BLaER1 treated with 17β-estradiol and CSF1 and Interleukin-3, amounts not matched to agents 10 nM and 100 nM (cell line): Measurements from ENCODE around the gene BCL11B.
A peak's percentile ranks its signal among the peaks of the same experiment; 100 is the strongest.

ENCODE experiments used
- H3K27ac ChIP-seq, 11 experiments: shearing (Covaris generic); formaldehyde crosslinking; 2 replicates each; pipeline ENCODE4 v1.8.1; 2022
- H3K27me3 ChIP-seq, 11 experiments: shearing (Covaris generic); formaldehyde crosslinking; 2 replicates each; pipeline ENCODE4 v1.8.1; 2022
- H3K36me3 ChIP-seq, 11 experiments: shearing (Covaris generic); formaldehyde crosslinking; 2 replicates each; pipeline ENCODE4 v1.8.1; 2022
- H3K4me1 ChIP-seq, 10 experiments: shearing (Covaris generic); formaldehyde crosslinking; 2 replicates each; pipeline ENCODE4 v1.8.1; 2022
- H3K4me2 ChIP-seq, 11 experiments: shearing (Covaris generic); formaldehyde crosslinking; 2 replicates each; pipeline ENCODE4 v1.8.1; 2022
- H3K4me3 ChIP-seq, 10 experiments: shearing (Covaris generic); formaldehyde crosslinking; 2 replicates each; pipeline ENCODE4 v1.8.1; 2022
- H3K9ac ChIP-seq, 11 experiments: shearing (Covaris generic); formaldehyde crosslinking; 2 replicates each; pipeline ENCODE4 v1.8.1; 2022
- H3K9me3 ChIP-seq, 11 experiments: shearing (Covaris generic); formaldehyde crosslinking; replicated peaks in 1 of 11; 2 replicates each; pipeline ENCODE4 v1.8.1; 2022
- H4K20me1 ChIP-seq, 11 experiments: shearing (Covaris generic); formaldehyde crosslinking; 2 replicates each; pipeline ENCODE4 v1.8.1; 2022
- Cebpa-rat ChIP-seq, 11 experiments: shearing (Covaris generic); IDR thresholded peaks; 2 replicates each; pipeline ENCODE4 v1.8.1; 2022

BCL11B gene

DNA sequence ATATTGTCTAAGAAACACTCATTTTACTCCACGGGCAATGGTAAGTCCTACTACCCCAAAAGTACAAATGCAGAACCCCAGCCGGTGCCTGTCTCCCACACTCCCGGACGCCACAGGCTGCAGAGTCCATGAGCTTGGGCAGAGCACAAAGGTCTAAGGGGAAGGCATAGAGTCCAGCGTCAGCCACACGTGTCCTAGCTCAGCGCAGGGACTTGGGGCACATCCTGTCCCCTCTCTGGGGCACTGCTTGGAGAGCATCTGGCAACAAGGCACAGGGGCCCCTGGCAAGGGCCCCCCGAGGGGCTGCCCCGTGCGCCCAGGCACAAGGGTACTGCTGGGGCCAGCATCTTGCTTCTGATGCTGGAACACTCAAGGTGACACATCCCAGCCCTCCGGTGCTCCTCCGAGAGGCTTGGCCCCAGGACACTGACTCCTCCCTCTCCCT is 58.4 kb downstream of the BCL11B start:
- Histone ChIP-seq H3K27me3 (no peaks in the 10 kb centered on the region), H3K4me2 (peak overlapping the region in 1 of 11 experiments; percentile 12; a peak in 1 of 22 replicates), H3K36me3 (0 out of 22 replicates have a peak, but pooled peaks cover 0 to 7% (median 0%) of the 10 kb centered on the region in 11 experiments), H3K27ac (no peak overlapping the region), H3K9me3 (no peaks in the 10 kb centered on the region), H3K9ac (no peak overlapping the region), H3K4me1 (peaks cover 0 to 47% (median 25%) of the 10 kb centered on the region in 10 experiments; a peak in 18 of 20 replicates), H3K4me3 (no peak overlapping the region), H4K20me1 (peaks cover 0 to 93% (median 19%) of the 10 kb centered on the region in 11 experiments; a peak in 13 of 22 replicates)
- TF ChIP-seq Cebpa-rat (IDR thresholded peaks at IDR 0.05): no peak

DNA sequence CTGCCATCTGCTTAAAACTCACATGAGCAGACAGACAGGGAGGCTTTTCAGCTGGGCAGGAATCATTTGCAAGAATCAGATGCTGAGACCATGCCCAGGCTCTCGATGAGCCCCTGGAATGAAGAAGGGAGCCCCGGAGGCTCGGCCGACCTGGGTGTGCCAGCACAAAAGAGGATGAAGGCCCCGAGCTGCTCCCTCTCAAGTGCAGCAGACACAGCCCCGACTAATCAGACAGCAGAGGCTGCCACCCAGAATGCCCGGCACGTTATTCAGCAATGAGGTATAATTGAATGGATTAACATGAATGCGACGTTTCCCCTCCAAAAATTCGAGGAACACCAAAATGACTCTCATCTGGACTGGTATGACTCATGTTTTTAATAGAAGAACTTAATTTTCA is 58.9 kb downstream of the BCL11B start:
- no peak overlapping the region for H3K4me2 ChIP-seq
- H3K27ac ChIP-seq: no peak overlapping the region
- H4K20me1 ChIP-seq: peaks cover 0 to 97% (median 19%) of the 10 kb centered on the region in 11 experiments; a peak in 13 of 22 replicates
- H3K9ac ChIP-seq: no peak overlapping the region
- H3K4me3 ChIP-seq: no peak overlapping the region
- no peaks in the 10 kb centered on the region for H3K9me3 ChIP-seq
- no peak for TF ChIP-seq Cebpa-rat (IDR thresholded peaks at IDR 0.05)
- H3K4me1 ChIP-seq: peaks cover 0 to 48% (median 25%) of the 10 kb centered on the region in 10 experiments; a peak in 18 of 20 replicates
- no peaks in the 10 kb centered on the region for H3K27me3 ChIP-seq
- H3K36me3 ChIP-seq: 0 out of 22 replicates have a peak, but pooled peaks cover 0 to 7% (median 0%) of the 10 kb centered on the region in 11 experiments

DNA sequence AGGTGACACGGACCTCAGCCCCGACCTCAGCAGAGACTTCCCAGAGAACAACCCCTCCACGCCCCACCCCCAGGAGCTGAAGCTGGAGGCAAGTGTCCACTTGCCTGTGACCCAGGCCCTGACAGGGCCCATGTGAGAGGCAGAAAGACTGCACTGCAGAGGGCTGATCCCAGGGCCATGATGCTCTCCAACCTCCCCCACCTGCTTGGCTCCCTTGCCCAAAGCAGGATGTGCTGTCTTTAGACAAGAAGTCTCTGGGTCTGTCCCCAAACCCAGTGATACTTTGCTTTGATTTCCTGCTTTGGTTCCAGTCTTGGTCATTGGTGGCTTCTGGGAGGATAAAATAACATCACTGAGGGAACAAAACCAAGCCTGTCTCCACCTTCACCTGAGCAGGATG is 59.4 kb downstream of the BCL11B start:
- H3K27me3 ChIP-seq: no peaks in the 10 kb centered on the region
- H4K20me1 ChIP-seq: peaks cover 0 to 99% (median 19%) of the 10 kb centered on the region in 11 experiments; a peak in 13 of 22 replicates
- no peak overlapping the region for H3K27ac ChIP-seq

DNA sequence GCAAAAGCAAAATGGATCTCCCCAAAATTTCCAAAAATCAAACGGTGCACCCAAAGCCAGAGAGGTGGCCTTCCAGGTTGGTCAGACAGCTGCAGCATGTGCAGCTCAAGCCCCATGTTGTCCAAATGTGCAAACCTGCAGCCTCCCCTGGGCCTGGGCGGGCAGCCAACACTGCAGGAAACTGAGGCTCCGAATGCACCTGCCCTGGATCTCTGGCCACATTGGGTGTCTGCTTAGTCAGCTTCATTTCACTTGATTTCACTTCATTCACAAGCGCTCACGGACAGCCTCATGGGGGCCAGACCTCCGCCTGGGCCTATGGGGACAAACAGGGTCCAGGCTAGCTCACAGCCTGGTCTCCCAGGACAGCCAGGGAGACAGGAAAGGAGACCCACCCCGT is 59.8 kb downstream of the BCL11B start:
- TF ChIP-seq Cebpa-rat (IDR thresholded peaks at IDR 0.05): no peak
- peaks cover 0 to 99% (median 18%) of the 10 kb centered on the region in 11 experiments; a peak in 13 of 22 replicates for H4K20me1 ChIP-seq
- no peak overlapping the region for H3K4me3 ChIP-seq
- no peak overlapping the region; a peak in 1 of 22 replicates for H3K4me2 ChIP-seq
- peaks cover 0 to 50% (median 25%) of the 10 kb centered on the region in 10 experiments; a peak in 18 of 20 replicates for H3K4me1 ChIP-seq
- no peaks in the 10 kb centered on the region for H3K27me3 ChIP-seq
- 0 out of 22 replicates have a peak, but pooled peaks cover 0 to 7% (median 0%) of the 10 kb centered on the region in 11 experiments for H3K36me3 ChIP-seq
- H3K9ac ChIP-seq: no peak overlapping the region
- no peaks in the 10 kb centered on the region for H3K9me3 ChIP-seq
- H3K27ac ChIP-seq: no peak overlapping the region

More for the DNA sequence above, 59.4 kb downstream of the BCL11B start:
- no peak for TF ChIP-seq Cebpa-rat (IDR thresholded peaks at IDR 0.05)
- no peak overlapping the region for H3K4me2 ChIP-seq
- H3K9me3 ChIP-seq: no peaks in the 10 kb centered on the region
- 0 out of 22 replicates have a peak, but pooled peaks cover 0 to 7% (median 0%) of the 10 kb centered on the region in 11 experiments for H3K36me3 ChIP-seq
- peaks cover 0 to 50% (median 25%) of the 10 kb centered on the region in 10 experiments; a peak in 18 of 20 replicates for H3K4me1 ChIP-seq
- no peak overlapping the region for H3K4me3 ChIP-seq
- H3K9ac ChIP-seq: no peak overlapping the region

DNA sequence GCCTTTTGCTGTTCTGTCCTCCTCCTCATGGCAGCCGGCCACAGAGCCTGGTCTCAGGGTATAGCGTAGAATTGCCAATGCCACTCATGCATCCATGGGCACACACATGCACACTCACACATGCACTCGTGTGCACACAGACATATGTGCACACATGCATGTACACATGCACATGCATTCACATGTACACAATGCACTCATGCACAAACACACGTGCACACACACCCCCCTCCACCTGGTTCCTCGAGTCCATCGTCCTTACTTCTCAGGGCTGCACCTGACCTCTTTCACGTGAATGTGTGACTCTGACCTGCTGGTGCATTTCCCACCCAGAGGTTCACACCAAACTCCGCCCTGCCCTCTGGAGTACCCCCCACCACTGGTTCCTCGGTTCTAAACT is 60.6 kb downstream of the BCL11B start:
- Histone ChIP-seq H3K9ac (no peak overlapping the region), H3K27me3 (no peaks in the 10 kb centered on the region), H3K36me3 (0 out of 22 replicates have a peak, but pooled peaks cover 0 to 7% (median 0%) of the 10 kb centered on the region in 11 experiments), H3K27ac (no peak overlapping the region), H3K9me3 (no peaks in the 10 kb centered on the region), H3K4me3 (no peak overlapping the region), H3K4me1 (peaks cover 0 to 50% (median 25%) of the 10 kb centered on the region in 10 experiments; a peak in 18 of 20 replicates), H4K20me1 (peaks cover 0 to 96% (median 16%) of the 10 kb centered on the region in 11 experiments; a peak in 13 of 22 replicates), H3K4me2 (peak overlapping the region in 8 of 11 experiments; percentile 46 to 71 (median 62); a peak in 13 of 22 replicates)
- TF ChIP-seq Cebpa-rat (IDR thresholded peaks at IDR 0.05): no peak

DNA sequence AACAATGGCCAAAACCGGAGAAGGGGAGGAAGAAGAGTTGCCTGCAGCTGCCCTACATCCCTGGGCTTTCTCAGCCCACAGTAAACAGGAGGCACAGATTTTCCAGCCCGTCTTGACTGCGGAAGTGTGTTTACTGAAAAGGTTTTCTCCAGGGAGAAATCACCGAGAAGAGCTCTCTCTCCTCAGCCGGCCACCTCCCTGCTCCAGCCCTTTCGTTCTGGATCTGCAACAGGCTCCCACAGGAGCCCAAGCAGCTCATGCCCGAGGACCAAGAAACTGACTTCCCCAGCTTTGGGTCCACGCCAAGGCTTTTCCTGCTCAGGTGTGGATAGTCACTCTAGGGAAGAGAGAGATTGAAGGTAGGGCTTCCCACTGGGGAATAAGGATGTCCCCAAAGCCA is 61.7 kb downstream of the BCL11B start:
- no peak for TF ChIP-seq Cebpa-rat (IDR thresholded peaks at IDR 0.05)
- Histone ChIP-seq H3K9me3 (no peaks in the 10 kb centered on the region), H3K4me1 (peaks cover 0 to 50% (median 25%) of the 10 kb centered on the region in 10 experiments; a peak in 18 of 20 replicates), H3K4me3 (no peak overlapping the region), H4K20me1 (peaks cover 0 to 94% (median 15%) of the 10 kb centered on the region in 11 experiments; a peak in 13 of 22 replicates), H3K36me3 (peaks cover 0 to 7% (median 0%) of the 10 kb centered on the region in 11 experiments; a peak in 1 of 22 replicates), H3K4me2 (peak overlapping the region; percentile 1 to 71 (median 61); a peak in 19 of 22 replicates), H3K27ac (no peak overlapping the region), H3K27me3 (no peaks in the 10 kb centered on the region), H3K9ac (no peak overlapping the region)

DNA sequence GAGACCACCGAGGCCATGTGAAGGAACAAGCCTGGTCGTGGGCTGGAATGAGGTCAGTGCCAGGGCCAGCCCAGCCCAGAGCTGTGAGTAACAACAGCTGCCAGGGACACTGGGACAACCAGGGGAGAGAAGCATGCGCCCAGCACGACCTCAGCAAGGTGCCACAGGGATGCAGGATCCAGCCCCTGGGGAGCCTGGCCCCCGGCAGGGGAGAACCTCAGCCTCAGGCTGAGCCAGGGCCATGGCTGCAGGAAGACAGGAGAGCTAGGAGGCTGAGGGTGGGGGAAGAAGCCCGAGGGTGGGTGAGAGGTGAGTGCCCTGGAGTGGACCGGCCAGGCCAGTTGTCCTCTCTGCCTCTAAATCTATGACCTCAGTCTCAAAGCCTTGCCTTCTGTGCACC is 62.6 kb downstream of the BCL11B start:
- no peaks in the 10 kb centered on the region for H3K27me3 ChIP-seq
- H3K9ac ChIP-seq: 0 out of 22 replicates have a peak overlapping the region, but pooled peaks of 1 of the 11 experiments have one; percentile 25
- peaks cover 0 to 94% (median 15%) of the 10 kb centered on the region in 11 experiments; a peak in 13 of 22 replicates for H4K20me1 ChIP-seq
- peak overlapping the region in 9 of 11 experiments; percentile 46 to 71 (median 61); a peak in 18 of 22 replicates for H3K4me2 ChIP-seq
- no peak overlapping the region; a peak in 1 of 22 replicates for H3K27ac ChIP-seq
- TF ChIP-seq Cebpa-rat (IDR thresholded peaks at IDR 0.05): no peak
- peaks cover 0 to 56% (median 25%) of the 10 kb centered on the region in 10 experiments; a peak in 18 of 20 replicates for H3K4me1 ChIP-seq
- peaks cover 0 to 8% (median 0%) of the 10 kb centered on the region in 11 experiments; a peak in 1 of 22 replicates for H3K36me3 ChIP-seq
- no peak overlapping the region for H3K4me3 ChIP-seq
- no peaks in the 10 kb centered on the region for H3K9me3 ChIP-seq

DNA sequence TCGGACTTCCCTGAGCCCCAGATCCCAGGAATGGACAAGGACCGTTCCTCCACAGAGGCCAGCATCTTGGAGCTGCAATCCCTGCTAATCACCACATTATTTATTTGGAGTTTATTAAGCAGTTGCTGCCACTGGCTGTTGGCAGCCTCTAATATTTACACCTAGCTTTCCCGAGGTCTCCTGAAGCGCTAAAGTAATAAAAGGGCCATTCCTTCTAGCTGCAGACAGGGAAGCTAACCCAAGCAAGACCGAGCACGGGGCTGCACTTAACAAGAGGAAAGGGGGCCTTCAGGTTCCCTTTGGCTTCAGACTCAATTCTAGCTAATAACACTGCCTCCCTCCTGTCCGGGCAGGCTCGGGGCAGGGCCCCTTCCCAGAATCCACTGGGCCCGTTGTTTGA is 63.7 kb downstream of the BCL11B start:
- Histone ChIP-seq H3K4me2 (no peak overlapping the region), H3K27ac (no peak overlapping the region), H3K9me3 (no peaks in the 10 kb centered on the region), H3K27me3 (no peaks in the 10 kb centered on the region), H3K4me1 (peaks cover 0 to 62% (median 33%) of the 10 kb centered on the region in 10 experiments; a peak in 18 of 20 replicates), H3K9ac (no peak overlapping the region), H3K4me3 (no peak overlapping the region), H3K36me3 (peaks cover 0 to 8% (median 0%) of the 10 kb centered on the region in 11 experiments; a peak in 1 of 22 replicates), H4K20me1 (peaks cover 0 to 95% (median 11%) of the 10 kb centered on the region in 11 experiments; a peak in 13 of 22 replicates)
- no peak for TF ChIP-seq Cebpa-rat (IDR thresholded peaks at IDR 0.05)

DNA sequence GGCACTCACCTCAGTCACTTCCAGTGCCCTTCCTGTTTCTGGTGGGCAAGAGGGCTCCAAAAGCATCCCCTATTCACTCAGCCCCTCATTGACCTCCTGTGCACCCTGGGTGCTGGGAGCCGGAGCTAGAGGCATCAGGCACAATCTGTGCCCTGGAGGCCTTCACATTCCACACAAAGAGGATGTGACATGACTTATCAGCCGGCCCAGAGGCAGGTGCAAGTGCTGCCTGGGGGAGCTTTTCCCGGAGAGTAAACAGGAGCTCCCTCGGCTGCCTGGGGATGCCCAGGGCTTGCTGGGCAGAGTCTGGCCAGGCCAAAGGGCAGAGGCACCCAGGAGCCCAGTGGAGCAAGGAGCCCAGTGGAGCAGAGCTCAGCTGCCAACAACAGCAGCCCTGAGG is 64.5 kb downstream of the BCL11B start:
- Histone ChIP-seq H3K27ac (no peak overlapping the region; a peak in 1 of 22 replicates), H3K36me3 (peaks cover 0 to 8% (median 0%) of the 10 kb centered on the region in 11 experiments; a peak in 1 of 22 replicates), H3K9me3 (no peaks in the 10 kb centered on the region), H3K4me3 (no peak overlapping the region), H3K9ac (no peak overlapping the region), H3K27me3 (no peaks in the 10 kb centered on the region), H3K4me1 (peaks cover 0 to 64% (median 36%) of the 10 kb centered on the region in 10 experiments; a peak in 18 of 20 replicates), H3K4me2 (no peak overlapping the region), H4K20me1 (peaks cover 0 to 95% (median 10%) of the 10 kb centered on the region in 11 experiments; a peak in 13 of 22 replicates)
- no peak for TF ChIP-seq Cebpa-rat (IDR thresholded peaks at IDR 0.05)
